SU-DHL-6 (cell line): ENCODE data around the gene RABEP1.

Experiments used
- H2AFZ ChIP-seq: fragments of 200-600 bp; sonication (generic); 2 replicates; pipeline ENCODE4 v1.6.1; 2014; ENCODE audit warnings: low read depth, mild to moderate bottlenecking, moderate library complexity, mixed read lengths, antibody characterized with exemption, low read length; ENCODE audit not compliant: severe bottlenecking
- H3F3A ChIP-seq: fragments of 200-600 bp; shearing (Covaris generic); 2 replicates; pipeline ENCODE4 v1.6.0; 2016; ENCODE audit warnings: antibody characterized with exemption, mild to moderate bottlenecking; ENCODE audit not compliant: insufficient read depth
- H3K27ac ChIP-seq: fragments of 200-600 bp; sonication (generic); 2 replicates; pipeline ENCODE4 v1.5.1; 2016; ENCODE audit warnings: low read depth, mild to moderate bottlenecking, low read length, moderate library complexity, mixed read lengths
- H3K27me3 ChIP-seq: fragments of 200-600 bp; sonication (generic), shearing (Covaris generic); 2 replicates; pipeline ENCODE4 v1.6.0; 2014; ENCODE audit warnings: mild to moderate bottlenecking, low read length
- H3K36me3 ChIP-seq: fragments of 200-600 bp; sonication (generic); 2 replicates; pipeline ENCODE4 v1.6.1; 2014; ENCODE audit warnings: mild to moderate bottlenecking, low read length, mixed read lengths
- H3K4me2 ChIP-seq: fragments of 300-600, 200-600 bp; shearing (Covaris generic), sonication (generic); 2 replicates; pipeline ENCODE4 v1.6.0; 2014; ENCODE audit warnings: low read length, low read depth, mild to moderate bottlenecking; ENCODE audit not compliant: poor library complexity, severe bottlenecking
- H3K4me3 ChIP-seq: fragments of 200-600 bp; sonication (generic); 2 replicates; pipeline ENCODE4 v1.5.1; 2014; ENCODE audit warnings: antibody characterized with exemption, low read length, mild to moderate bottlenecking, mixed read lengths; ENCODE audit not compliant: insufficient read depth, poor library complexity, severe bottlenecking
- H3K79me2 ChIP-seq: fragments of 200-600 bp; sonication (generic); 2 replicates; pipeline ENCODE4 v1.6.1; 2014; ENCODE audit warnings: mild to moderate bottlenecking, low read length, moderate library complexity; ENCODE audit not compliant: insufficient read depth
- H3K9ac ChIP-seq: fragments of 200-600 bp; sonication (generic); 2 replicates; pipeline ENCODE4 v1.7.0; 2014; ENCODE audit warnings: mild to moderate bottlenecking, low read length
- H3K9me2 ChIP-seq: fragments of 200-600 bp; sonication (generic); replicated peaks from 2 replicates; pipeline ENCODE4 v1.6.1; 2014; ENCODE audit warnings: low read length; ENCODE audit not compliant: insufficient read depth
- H3K9me3 ChIP-seq: fragments of 200-600 bp; sonication (generic); 2 replicates; pipeline ENCODE4 v1.6.1; 2014; ENCODE audit warnings: low read length, mixed read lengths; ENCODE audit not compliant: insufficient read depth
- H4K20me1 ChIP-seq: fragments of 200-600 bp; sonication (generic); 2 replicates; pipeline ENCODE4 v1.6.1; 2014; ENCODE audit warnings: low read depth, mild to moderate bottlenecking, antibody characterized with exemption, low read length, moderate library complexity, mixed read lengths
- EZH2phosphoT487 ChIP-seq: fragments of 200-600 bp; sonication (generic), shearing (Covaris generic); conservative IDR thresholded peaks from 2 replicates; pipeline ENCODE4 v1.6.1; 2018; ENCODE audit warnings: mild to moderate bottlenecking, antibody characterized with exemption, low read length, moderate library complexity, mixed read lengths
- TF ChIP-seq, protein P1 (sequence below): fragments of 200-600 bp; sonication (generic); IDR thresholded peaks from one replicate; pipeline ENCODE4 v1.5.1; 2017; ENCODE audit warnings: antibody characterized with exemption, mild to moderate bottlenecking, low read length, moderate library complexity; ENCODE audit not compliant: insufficient read depth, poor library complexity, severe bottlenecking

The RABEP1 gene

DNA sequence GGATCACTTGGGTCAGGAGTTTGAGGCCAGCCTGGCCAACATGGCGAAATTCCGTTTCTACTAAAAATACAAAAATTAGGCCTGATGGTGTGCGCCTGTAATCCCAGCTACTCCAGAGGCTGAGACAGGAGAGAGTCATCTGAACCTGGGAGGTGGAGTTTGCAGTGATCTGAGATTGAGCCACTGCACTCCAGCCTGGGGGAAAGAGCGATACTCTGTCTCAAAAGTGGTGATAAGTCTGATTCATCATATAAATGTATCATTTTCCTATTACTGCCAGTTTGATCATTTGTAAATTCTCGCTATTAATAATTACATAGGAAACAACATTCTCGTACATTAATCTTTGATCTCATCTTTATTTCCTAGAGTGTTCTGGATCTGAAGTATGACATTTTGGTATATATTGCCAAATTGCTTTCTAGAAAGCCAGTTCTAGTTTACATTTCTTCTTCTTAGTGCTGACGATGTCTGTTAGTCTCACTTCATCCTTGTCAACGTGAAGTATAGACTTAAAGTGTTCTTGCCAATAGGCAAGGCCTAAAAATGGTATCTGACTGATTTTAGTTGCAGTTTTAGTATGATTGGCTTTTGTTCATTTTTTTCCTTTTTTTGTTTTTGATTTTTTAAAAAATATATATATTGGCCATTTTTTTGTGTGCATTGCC is 9.7 kb downstream of the RABEP1 start:
- Histone ChIP-seq H3K9me2 (no peaks in the 10 kb centered on the region), H3K79me2 (peaks cover 100% of the 10 kb centered on the region), H3K9me3 (no peaks in the 10 kb centered on the region), H3K4me2 (no peak overlapping the region), H3K9ac (no peak overlapping the region), H3F3A (peaks cover 6% of the 10 kb centered on the region; the same call in 1 of the 2 replicates), H3K27me3 (no peaks in the 10 kb centered on the region), H3K36me3 (no peaks in the 10 kb centered on the region), H4K20me1 (no peaks in the 10 kb centered on the region; the same call in 1 of the 2 replicates), H3K27ac (no peak overlapping the region), H3K4me3 (no peak overlapping the region), H2AFZ (no peak overlapping the region)
- TF ChIP-seq, protein P1, sequence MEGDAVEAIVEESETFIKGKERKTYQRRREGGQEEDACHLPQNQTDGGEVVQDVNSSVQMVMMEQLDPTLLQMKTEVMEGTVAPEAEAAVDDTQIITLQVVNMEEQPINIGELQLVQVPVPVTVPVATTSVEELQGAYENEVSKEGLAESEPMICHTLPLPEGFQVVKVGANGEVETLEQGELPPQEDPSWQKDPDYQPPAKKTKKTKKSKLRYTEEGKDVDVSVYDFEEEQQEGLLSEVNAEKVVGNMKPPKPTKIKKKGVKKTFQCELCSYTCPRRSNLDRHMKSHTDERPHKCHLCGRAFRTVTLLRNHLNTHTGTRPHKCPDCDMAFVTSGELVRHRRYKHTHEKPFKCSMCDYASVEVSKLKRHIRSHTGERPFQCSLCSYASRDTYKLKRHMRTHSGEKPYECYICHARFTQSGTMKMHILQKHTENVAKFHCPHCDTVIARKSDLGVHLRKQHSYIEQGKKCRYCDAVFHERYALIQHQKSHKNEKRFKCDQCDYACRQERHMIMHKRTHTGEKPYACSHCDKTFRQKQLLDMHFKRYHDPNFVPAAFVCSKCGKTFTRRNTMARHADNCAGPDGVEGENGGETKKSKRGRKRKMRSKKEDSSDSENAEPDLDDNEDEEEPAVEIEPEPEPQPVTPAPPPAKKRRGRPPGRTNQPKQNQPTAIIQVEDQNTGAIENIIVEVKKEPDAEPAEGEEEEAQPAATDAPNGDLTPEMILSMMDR = no peak
- no peak for TF ChIP-seq EZH2phosphoT487

DNA sequence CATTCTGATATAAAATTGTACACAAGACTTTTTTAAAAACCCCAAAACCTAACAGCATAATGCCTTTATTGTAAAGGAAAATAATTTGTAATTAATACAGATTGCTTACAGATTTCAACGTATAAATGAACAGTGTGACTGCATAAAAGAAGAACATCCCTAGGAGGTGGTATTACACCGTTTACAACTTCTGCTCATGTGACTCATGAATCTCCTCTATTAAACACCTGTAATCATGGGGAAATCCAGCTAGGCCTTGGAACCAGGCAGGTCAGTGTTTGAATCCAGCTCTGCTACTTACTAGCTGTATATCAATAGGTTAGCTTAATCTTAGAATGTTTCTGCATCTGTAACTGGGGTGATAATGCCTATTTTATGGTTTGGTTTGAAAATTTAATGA is 15.2 kb downstream of the RABEP1 start:
- Histone ChIP-seq H3K9me3 (no peaks in the 10 kb centered on the region), H3K9me2 (no peaks in the 10 kb centered on the region), H3F3A (peaks cover 6% of the 10 kb centered on the region; the same call in 1 of the 2 replicates), H3K4me2 (no peak overlapping the region), H2AFZ (no peak overlapping the region), H3K36me3 (no peaks in the 10 kb centered on the region), H3K9ac (no peak overlapping the region), H4K20me1 (peaks cover 10% of the 10 kb centered on the region; the same call in 1 of the 2 replicates), H3K4me3 (no peak overlapping the region), H3K27ac (no peak overlapping the region), H3K27me3 (no peaks in the 10 kb centered on the region), H3K79me2 (peaks cover 99% of the 10 kb centered on the region)
- TF ChIP-seq EZH2phosphoT487 = no peak
- TF ChIP-seq, protein P1 = no peak

DNA sequence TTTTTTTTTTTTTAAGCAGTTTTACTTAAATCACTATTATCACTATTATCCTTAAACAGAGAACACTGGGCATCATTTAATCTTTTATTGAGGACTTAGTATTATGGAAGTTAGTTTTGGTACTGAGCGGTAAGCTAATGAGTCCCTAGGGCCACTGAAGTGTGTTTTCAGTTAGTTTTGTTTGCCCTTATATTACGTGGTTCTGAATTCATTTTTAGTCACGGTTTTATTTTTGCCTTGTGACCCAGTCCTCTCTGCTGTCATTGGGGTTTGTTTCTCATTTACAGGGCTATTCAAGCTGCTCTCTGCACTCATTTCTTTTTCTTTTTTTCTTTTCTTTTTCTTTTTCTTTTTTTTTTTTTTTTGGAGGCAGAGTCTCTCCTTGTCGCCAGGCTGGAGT is 17.3 kb downstream of the RABEP1 start:
- Histone ChIP-seq H3K36me3 (no peaks in the 10 kb centered on the region), H3K9ac (no peak overlapping the region), H3F3A (peaks cover 6% of the 10 kb centered on the region; the same call in 1 of the 2 replicates), H2AFZ (no peak overlapping the region), H3K79me2 (peaks cover 98% of the 10 kb centered on the region), H3K4me2 (no peak overlapping the region), H3K9me2 (no peaks in the 10 kb centered on the region), H3K4me3 (no peak overlapping the region), H4K20me1 (peaks cover 10% of the 10 kb centered on the region; the same call in 1 of the 2 replicates), H3K27ac (no peak overlapping the region), H3K27me3 (no peaks in the 10 kb centered on the region), H3K9me3 (no peaks in the 10 kb centered on the region)
- TF ChIP-seq, protein P1 = no peak
- no peak for TF ChIP-seq EZH2phosphoT487
